Activated CD8-positive, alpha-beta T cell treated with anti-CD3 and anti-CD28 coated beads, Interleukin-2, amount 10 ng/mL, durations not matched to agents 7 days and 5 days (primary cell): Measurements from ENCODE around the gene PARP11. TPM values are rescaled to one million over a fixed set of nuclear protein-coding genes. Genes with fewer than 3 reads are reported as not detected.
"Not testable (repeated sequence)": the region's sequence is repeated elsewhere in the genome, so short reads cannot be mapped to it uniquely, and the experiment has no call there.

ENCODE experiments used
- ATAC-seq: fragments of 150-1000 bp; cut with Tn5 transposase; one replicate; pipeline ENCODE4 v1.10.0; 2021; ENCODE audit warnings: moderate library complexity
- CTCF ChIA-PET: fragments of 350-600 bp; sonication (Branson Sonifier 250); formaldehyde crosslinking; loops from one replicate; lab custom pipeline; 2021; ENCODE audit warnings: antibody characterized with exemption; lab: Charles Lee
- POLR2A ChIA-PET: fragments of 350-600 bp; sonication (Branson Sonifier 250); formaldehyde crosslinking; loops from one replicate; lab custom pipeline; 2021; ENCODE audit warnings: antibody characterized with exemption; lab: Charles Lee
- DNase-seq: peaks from one replicate; pipeline ENCODE4 v3.0.0-alpha.2; 2020
- H3K27ac Mint-ChIP-seq: one replicate; pipeline ENCODE4 v1.8.0; 2021; ENCODE audit warnings: mild to moderate bottlenecking, mixed read lengths
- H3K27me3 Mint-ChIP-seq: one replicate; pipeline ENCODE4 v1.8.0; 2021; ENCODE audit warnings: low read depth, mixed read lengths
- H3K36me3 Mint-ChIP-seq: one replicate; pipeline ENCODE4 v1.8.0; 2021; ENCODE audit warnings: low read depth, mixed read lengths
- H3K4me1 Mint-ChIP-seq: one replicate; pipeline ENCODE4 v1.8.0; 2021; ENCODE audit warnings: low read depth, mixed read lengths
- H3K4me3 Mint-ChIP-seq: one replicate; pipeline ENCODE4 v1.8.0; 2021; ENCODE audit warnings: mild to moderate bottlenecking, mixed read lengths
- H3K9me3 Mint-ChIP-seq: one replicate; pipeline ENCODE4 v1.8.0; 2022; ENCODE audit warnings: mixed read lengths; ENCODE audit not compliant: insufficient read depth
- total RNA-seq, 2 experiments: library from RNA; stranded (reverse); gene quantifications; one replicate each; pipeline ENCODE4 v1.2.3, GENCODE V29; 2021

PARP11 gene
- total RNA-seq, 2 experiments from 2014 or later = 36.4 to 36.6 TPM

- Mint-ChIP-seq H3K4me3 (no peak overlapping the region), H3K36me3 (no peaks in the 10 kb centered on the region), H3K27ac (no peak overlapping the region), H3K4me1 (peaks cover 24% of the 10 kb centered on the region), H3K9me3 (no peaks in the 10 kb centered on the region), H3K27me3 (peaks cover 7% of the 10 kb centered on the region)
- DNase-seq (no peak), ATAC-seq (peak; percentile 88)
- ChIA-PET POLR2A (interaction anchor here (0.5 to 1.5 kb wide), 8 partner anchors 14 to 508 kb away, joined by 3 to 7 read pairs (median 3); no protein-coding TSS in a partner anchor), CTCF (interaction anchor here (0.5 to 10.1 kb wide), 23 partner anchors 9 to 440 kb away, joined by 3 to 242 read pairs (median 7); partner anchors contain the start of genes CCND2 and PARP11)
These were observed 9.8 kb upstream of the PARP11 start for GRCh38 chr12:3882896-3883564.

DNA sequence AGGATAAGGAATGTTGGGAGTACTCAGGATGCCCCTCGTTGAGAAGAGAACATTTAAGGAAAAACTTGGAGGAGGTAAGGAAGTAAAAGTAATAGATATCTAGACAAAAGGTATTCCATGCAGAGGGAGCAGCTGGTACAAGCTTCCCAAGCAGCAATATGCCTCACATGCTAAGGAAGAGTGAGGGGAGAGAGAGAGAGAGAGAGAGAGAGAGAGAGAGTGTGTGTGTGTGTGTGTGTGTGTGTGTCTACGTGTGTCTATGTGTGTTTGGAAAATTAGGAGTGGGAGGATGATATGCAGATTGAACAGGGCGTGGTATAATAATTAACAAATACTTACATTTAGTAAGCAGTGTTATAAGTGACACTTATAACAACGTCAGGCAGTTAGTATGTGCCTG, 9.2 kb upstream of the PARP11 start:
- no peak overlapping the region for H3K27ac Mint-ChIP-seq
- H3K36me3 Mint-ChIP-seq = no peaks in the 10 kb centered on the region
- DNase-seq (no peak), ATAC-seq (no peak)
- ChIA-PET CTCF (interaction anchor here (1.4 to 10.1 kb wide), 8 partner anchors 9 to 398 kb away, joined by 3 to 242 read pairs (median 82); partner anchors contain the start of gene PARP11), POLR2A (interaction anchor here (0.6 to 1.5 kb wide), 4 partner anchors 86 to 508 kb away, joined by 3 to 7 read pairs (median 3); no protein-coding TSS in a partner anchor)
- no peaks in the 10 kb centered on the region for H3K9me3 Mint-ChIP-seq
- H3K4me1 Mint-ChIP-seq = peaks cover 24% of the 10 kb centered on the region
- H3K27me3 Mint-ChIP-seq = peaks cover 7% of the 10 kb centered on the region
- H3K4me3 Mint-ChIP-seq = no peak overlapping the region

DNA sequence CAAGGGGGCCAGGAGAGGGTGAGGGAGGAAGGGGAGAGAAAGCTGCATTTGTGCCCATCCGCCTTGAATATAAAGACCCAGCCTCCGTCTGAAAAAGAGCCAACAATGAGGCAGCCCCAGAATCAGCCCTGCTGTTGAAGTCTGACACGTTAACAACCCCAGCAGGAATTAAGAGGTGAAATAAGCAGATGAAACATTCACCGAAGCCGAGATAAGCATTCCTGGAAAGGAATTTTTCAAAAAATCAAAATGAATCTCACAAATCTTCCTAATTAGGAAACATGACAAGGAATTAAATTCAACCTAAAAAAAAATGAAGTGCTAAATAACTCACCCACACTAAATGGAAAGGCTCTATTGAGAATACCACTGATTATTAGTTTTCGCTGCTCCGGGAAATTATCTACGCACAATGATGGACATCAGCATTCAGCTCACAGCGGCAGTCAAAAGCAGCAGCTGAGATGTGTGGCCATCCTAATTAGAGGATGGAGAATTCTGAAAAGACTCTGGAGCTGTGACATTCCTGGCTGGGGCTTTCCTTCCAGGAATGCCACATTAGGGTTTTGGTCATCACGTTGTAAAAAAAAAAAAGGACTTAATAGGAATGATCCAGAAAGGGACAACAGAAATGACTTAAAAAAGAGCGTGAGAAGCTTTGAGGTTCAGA, 8.2 kb upstream of the PARP11 start:
- Mint-ChIP-seq H3K27me3 (peaks cover 7% of the 10 kb centered on the region), H3K36me3 (no peaks in the 10 kb centered on the region), H3K27ac (no peak overlapping the region), H3K4me3 (no peak overlapping the region), H3K4me1 (peaks cover 23% of the 10 kb centered on the region), H3K9me3 (no peaks in the 10 kb centered on the region)
- ATAC-seq (no peak), DNase-seq (no peak)
- POLR2A ChIA-PET = no interaction called here
- CTCF ChIA-PET = interaction anchor here (0.7 to 10.1 kb wide), 6 partner anchors 17 to 580 kb away, joined by 3 to 242 read pairs (median 122); no protein-coding TSS in a partner anchor

- no peaks in the 10 kb centered on the region for H3K9me3 Mint-ChIP-seq
- peaks cover 14% of the 10 kb centered on the region for H3K4me1 Mint-ChIP-seq
- H3K27me3 Mint-ChIP-seq = peaks cover 5% of the 10 kb centered on the region
- H3K27ac Mint-ChIP-seq = no peak overlapping the region
- ATAC-seq = no peak
- POLR2A ChIA-PET = interaction anchor here (0.9 to 1.3 kb wide), 2 partner anchors 393 to 397 kb away, joined by 3 read pairs; no protein-coding TSS in a partner anchor
- no peak for DNase-seq
- CTCF ChIA-PET = interaction anchor here (0.9 to 1.5 kb wide), 4 partner anchors 16 to 397 kb away, joined by 3 to 8 read pairs (median 4); no protein-coding TSS in a partner anchor
- no peaks in the 10 kb centered on the region for H3K36me3 Mint-ChIP-seq
- no peak overlapping the region for H3K4me3 Mint-ChIP-seq
These were observed 6.6 kb upstream of the PARP11 start for GRCh38 chr12:3879846-3880245.

DNA sequence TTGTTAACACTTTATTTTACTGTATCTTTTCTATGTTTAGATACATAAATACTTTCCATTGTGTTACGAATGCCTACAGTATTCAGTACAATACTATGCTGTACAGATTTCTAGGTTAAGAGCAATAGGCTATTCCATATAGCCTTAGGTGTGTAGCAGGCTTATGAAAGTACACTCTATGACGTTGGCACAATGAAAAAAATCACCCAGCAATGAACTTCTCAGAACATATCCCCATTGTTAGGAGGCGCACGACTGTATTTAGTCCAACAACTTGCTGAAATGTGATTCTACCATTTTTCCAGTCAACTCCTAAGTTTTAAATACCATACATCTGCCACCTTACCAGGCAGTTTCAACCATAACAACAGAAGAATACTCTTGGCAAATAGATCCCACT, 1.8 kb downstream of the PARP11 start:
- H3K9me3 Mint-ChIP-seq = peaks cover 20% of the 10 kb centered on the region
- ChIA-PET CTCF (interaction anchor here (0.7 kb wide), 1 partner anchor 402 kb away, joined by 3 read pairs; the partner anchor contains the start of gene CCND2), POLR2A (interaction anchor here (0.6 to 1.3 kb wide), 4 partner anchors 398 to 667 kb away, joined by 3 to 4 read pairs (median 4); partner anchors contain the start of gene RAD51AP1)
- peaks cover 46% of the 10 kb centered on the region for H3K4me1 Mint-ChIP-seq
- no peaks in the 10 kb centered on the region for H3K27me3 Mint-ChIP-seq
- ATAC-seq = no peak
- DNase-seq = no peak
- H3K4me3 Mint-ChIP-seq = peak overlapping the region; percentile 94
- H3K36me3 Mint-ChIP-seq = peaks cover 41% of the 10 kb centered on the region
- H3K27ac Mint-ChIP-seq = peak overlapping the region; percentile 97

DNA sequence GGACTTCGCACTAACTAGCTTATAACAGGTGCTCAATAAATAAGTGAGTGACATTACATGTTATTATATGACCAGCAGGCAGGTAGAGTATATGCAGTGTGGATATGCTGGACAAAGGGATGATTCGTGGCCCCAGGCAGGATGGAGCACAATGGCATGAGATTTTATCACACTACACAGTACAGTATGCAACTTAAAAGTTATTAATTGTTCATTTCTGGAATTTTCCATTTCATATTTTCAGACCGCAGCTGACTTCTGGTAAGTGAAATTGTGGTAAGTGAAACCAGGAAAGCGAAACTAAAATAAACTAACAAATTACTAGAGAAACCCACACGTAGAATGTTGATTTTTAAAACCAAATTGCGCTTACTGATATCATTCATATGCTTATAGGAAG, 3.3 kb downstream of the PARP11 start:
- ATAC-seq (peak; percentile 37), DNase-seq (peak; percentile 40)
- ChIA-PET CTCF (interaction anchor here (0.8 to 2.0 kb wide), 3 partner anchors 16 to 570 kb away, joined by 3 to 10 read pairs (median 5); no protein-coding TSS in a partner anchor), POLR2A (interaction anchor here (0.6 to 1.0 kb wide), 5 partner anchors 116 to 668 kb away, joined by 3 to 4 read pairs (median 3); a partner anchor contains a TSS)
- peak overlapping the region; percentile 97 for H3K27ac Mint-ChIP-seq
- H3K27me3 Mint-ChIP-seq = no peaks in the 10 kb centered on the region
- H3K4me1 Mint-ChIP-seq = peaks cover 46% of the 10 kb centered on the region
- peaks cover 35% of the 10 kb centered on the region for H3K9me3 Mint-ChIP-seq
- H3K36me3 Mint-ChIP-seq = peaks cover 56% of the 10 kb centered on the region
- peak overlapping the region; percentile 94 for H3K4me3 Mint-ChIP-seq

DNA sequence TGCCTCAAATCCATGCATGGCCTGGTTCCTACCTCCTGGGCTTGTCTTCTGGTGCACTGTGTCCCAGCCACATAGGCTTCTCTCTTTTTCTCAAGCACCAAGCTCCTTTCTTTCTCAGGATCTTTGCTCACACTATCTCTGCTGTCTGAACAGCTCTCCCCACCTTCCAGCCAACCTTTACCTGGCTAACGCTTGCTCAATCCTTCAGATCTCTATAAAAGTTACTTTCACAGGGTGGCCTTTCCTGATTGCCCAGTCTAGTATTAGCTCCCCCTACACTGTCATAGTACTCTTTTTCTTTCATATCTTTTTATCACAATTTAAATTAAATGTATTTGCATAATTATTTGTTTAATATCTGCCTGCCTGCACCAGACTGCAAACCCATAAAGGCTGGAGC, 3.8 kb downstream of the PARP11 start:
- ChIA-PET POLR2A (interaction anchor here (0.6 to 1.0 kb wide), 5 partner anchors 116 to 668 kb away, joined by 3 to 4 read pairs (median 3); a partner anchor contains a TSS), CTCF (interaction anchor here (0.8 to 2.0 kb wide), 4 partner anchors 17 to 569 kb away, joined by 3 to 10 read pairs (median 5); no protein-coding TSS in a partner anchor)
- Mint-ChIP-seq H3K27ac (peak overlapping the region; percentile 97), H3K9me3 (peaks cover 39% of the 10 kb centered on the region), H3K27me3 (no peaks in the 10 kb centered on the region), H3K4me1 (peaks cover 46% of the 10 kb centered on the region), H3K36me3 (peaks cover 60% of the 10 kb centered on the region), H3K4me3 (peak overlapping the region; percentile 94)
- DNase-seq (no peak), ATAC-seq (no peak)

GRCh38 chr12:3863756-3864155, 9.4 kb downstream of the PARP11 start:
- Mint-ChIP-seq H3K27me3 (no peaks in the 10 kb centered on the region), H3K9me3 (peaks cover 42% of the 10 kb centered on the region), H3K4me3 (no peak overlapping the region), H3K27ac (no peak overlapping the region), H3K36me3 (peaks cover 78% of the 10 kb centered on the region), H3K4me1 (peaks cover 12% of the 10 kb centered on the region)
- no peak for DNase-seq
- ChIA-PET POLR2A (no interaction called here), CTCF (no interaction called here)
- no peak for ATAC-seq

GRCh38 chr12:3842517-3842916, 30.7 kb downstream of the PARP11 start:
- H3K27me3 Mint-ChIP-seq = no peaks in the 10 kb centered on the region
- peaks cover 63% of the 10 kb centered on the region for H3K36me3 Mint-ChIP-seq
- POLR2A ChIA-PET = no interaction called here

DNA sequence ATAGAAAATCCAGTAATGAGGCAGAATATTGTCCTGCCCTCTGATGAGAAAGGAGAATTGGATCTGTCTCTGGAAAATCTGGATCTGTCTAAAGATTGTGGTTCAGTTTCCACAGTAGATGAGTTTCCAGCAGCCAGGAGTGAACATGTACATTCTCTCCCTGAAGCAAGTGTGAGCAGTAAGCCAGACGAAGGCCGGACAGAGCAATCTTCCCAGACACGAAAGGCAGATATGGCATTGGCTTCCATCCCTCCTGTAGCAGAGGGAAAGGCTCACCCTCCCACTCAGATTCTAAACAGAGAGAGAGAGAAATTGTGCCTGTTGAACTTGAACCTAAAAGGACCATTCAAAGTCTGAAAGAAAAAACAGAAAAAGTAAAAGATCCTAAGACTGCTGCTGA, 31.4 kb downstream of the PARP11 start:
- Mint-ChIP-seq H3K27me3 (no peaks in the 10 kb centered on the region), H3K27ac (no peak overlapping the region), H3K4me3 (no peak overlapping the region), H3K9me3 (no peaks in the 10 kb centered on the region), H3K36me3 (peaks cover 63% of the 10 kb centered on the region), H3K4me1 (peaks cover 30% of the 10 kb centered on the region)
- no peak for ATAC-seq
- CTCF ChIA-PET = no interaction called here
- POLR2A ChIA-PET = no interaction called here
- DNase-seq = no peak

More at GRCh38 chr12:3842517-3842916, 30.7 kb downstream of the PARP11 start:
- no peak for ATAC-seq
- no peak for DNase-seq
- CTCF ChIA-PET = no interaction called here
- H3K9me3 Mint-ChIP-seq = peaks cover 7% of the 10 kb centered on the region
- H3K4me3 Mint-ChIP-seq = no peak overlapping the region
- H3K27ac Mint-ChIP-seq = no peak overlapping the region
- peaks cover 27% of the 10 kb centered on the region for H3K4me1 Mint-ChIP-seq

DNA sequence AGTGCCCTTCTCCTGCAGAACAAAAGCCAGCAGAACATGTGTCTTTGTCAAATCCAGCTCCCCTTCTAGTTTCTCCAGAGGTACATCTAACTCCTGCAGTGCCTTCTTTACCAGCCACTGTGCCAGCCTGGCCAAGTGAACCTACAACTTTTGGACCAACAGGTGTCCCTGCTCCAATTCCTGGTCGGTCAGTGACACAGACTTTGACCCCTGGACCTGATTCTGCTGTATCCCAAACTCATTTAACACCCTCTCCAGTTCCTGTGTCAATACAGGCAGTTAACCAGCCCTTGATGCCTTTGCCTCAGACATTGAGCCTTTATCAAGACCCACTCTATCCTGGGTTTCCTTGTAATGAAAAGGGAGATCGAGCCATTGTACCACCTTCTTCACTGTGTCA, 32.4 kb downstream of the PARP11 start:
- H3K4me3 Mint-ChIP-seq, POLR2A ChIA-PET, H3K9me3 Mint-ChIP-seq, H3K27ac Mint-ChIP-seq, H3K27me3 Mint-ChIP-seq, ATAC-seq, CTCF ChIA-PET, DNase-seq: not testable (repeated sequence)
- H3K4me1 Mint-ChIP-seq = peaks cover 30% of the 10 kb centered on the region
- H3K36me3 Mint-ChIP-seq = peaks cover 62% of the 10 kb centered on the region
